Measurements from ENCODE around the gene ZNF778. TPM values are rescaled to one million over a fixed set of nuclear protein-coding genes. Genes with fewer than 3 reads are reported as not detected.
"Not testable (repeated sequence)": the region's sequence is repeated elsewhere in the genome, so short reads cannot be mapped to it uniquely, and the experiment has no call there.

The ZNF778 gene
- total RNA-seq, 1 experiment from 2014 or later: 31.2 TPM

- TF ChIP-seq USF2 (CRISPR knock-in tag; IDR thresholded peaks at IDR 0.05) (no peak), ZNF425 (CRISPR knock-in tag; conservative IDR thresholded peaks at IDR 0.05) (no peak), ZNF671 (CRISPR knock-in tag; IDR thresholded peaks at IDR 0.05) (no peak), GTF2I (CRISPR knock-in tag; conservative IDR thresholded peaks at IDR 0.05) (no peak), TP53 (CRISPR knock-in tag; IDR thresholded peaks at IDR 0.05) (no peak)
Observed at GRCh38 chr16:89243664-89244063, 26.2 kb downstream of the ZNF778 start (continued).

- POLR2A ChIA-PET; H3K4me1 Mint-ChIP-seq; DNase-seq (ENCODE audit: low spot score); CTCF ChIA-PET; ATAC-seq; H3K4me3 Mint-ChIP-seq; H3K36me3 Mint-ChIP-seq; H3K9me3 Mint-ChIP-seq; H3K27ac Mint-ChIP-seq: not testable (repeated sequence)
- peaks cover 29% of the 10 kb centered on the region for H3K27me3 Mint-ChIP-seq (ENCODE audit: low read depth)
Observed at GRCh38 chr16:89244264-89244663, 26.8 kb downstream of the ZNF778 start.

GRCh38 chr16:89244754-89245153, 27.3 kb downstream of the ZNF778 start:
- ChIA-PET POLR2A (no interaction called here), CTCF (no interaction called here)
- Mint-ChIP-seq H3K36me3 (peaks cover 3% of the 10 kb centered on the region), H3K4me3 (no peak overlapping the region), H3K4me1 (peaks cover 2% of the 10 kb centered on the region; the same call in 1 of the 2 replicates), H3K27ac (no peak overlapping the region), H3K9me3 (peaks cover 7% of the 10 kb centered on the region), H3K27me3 (ENCODE audit: low read depth) (peaks cover 30% of the 10 kb centered on the region)
- TF ChIP-seq FOXJ3 (CRISPR knock-in tag; IDR thresholded peaks at IDR 0.05; ENCODE audit: borderline replicate concordance) (no peak), JUN (CRISPR knock-in tag; IDR thresholded peaks at IDR 0.05) (no peak), ZNF121 (CRISPR knock-in tag; IDR thresholded peaks at IDR 0.05) (no peak), TEAD4 (CRISPR knock-in tag; IDR thresholded peaks at IDR 0.05) (no peak)
- ATAC-seq: no peak
- no peak for DNase-seq (ENCODE audit: low spot score)

GRCh38 chr16:89246383-89246902, 28.9 kb downstream of the ZNF778 start:
- ATAC-seq (no peak), DNase-seq (ENCODE audit: low spot score) (no peak)
- peak overlapping the region; percentile 66 for H3K4me3 Mint-ChIP-seq
- CTCF ChIA-PET: interaction anchor here (1.3 to 1.9 kb wide), 3 partner anchors 11 to 47 kb away, joined by 4 to 17 read pairs (median 6); partner anchors contain the start of gene ZNF778
- H3K27me3 Mint-ChIP-seq (ENCODE audit: low read depth): peaks cover 39% of the 10 kb centered on the region
- H3K9me3 Mint-ChIP-seq: peaks cover 11% of the 10 kb centered on the region
- TF ChIP-seq GRHL2 (CRISPR knock-in tag; IDR thresholded peaks at IDR 0.05; ENCODE audit: insufficient replicate concordance, severe bottlenecking) (no peak), ESRRA (CRISPR knock-in tag; IDR thresholded peaks at IDR 0.05; ENCODE audit: borderline replicate concordance) (no peak), ZNF281 (CRISPR knock-in tag; IDR thresholded peaks at IDR 0.05) (no peak), MAX (CRISPR knock-in tag; IDR thresholded peaks at IDR 0.05) (no peak), RORB (CRISPR knock-in tag; IDR thresholded peaks at IDR 0.05) (no peak), ZNF263 (CRISPR knock-in tag; IDR thresholded peaks at IDR 0.05; ENCODE audit: low read depth) (no peak), MXD4 (CRISPR knock-in tag; IDR thresholded peaks at IDR 0.05; ENCODE audit: borderline replicate concordance) (no peak), CREB1 (CRISPR knock-in tag; IDR thresholded peaks at IDR 0.05) (no peak), JAZF1 (CRISPR knock-in tag; IDR thresholded peaks at IDR 0.05) (no peak)
- peaks cover 8% of the 10 kb centered on the region for H3K36me3 Mint-ChIP-seq
- POLR2A ChIA-PET: interaction anchor here (1.1 kb wide), 1 partner anchor 47 kb away, joined by 5 read pairs; no protein-coding TSS in a partner anchor
- no peak overlapping the region; the same call in 1 of the 2 replicates for H3K27ac Mint-ChIP-seq
- H3K4me1 Mint-ChIP-seq: no peaks in the 10 kb centered on the region
